Tongue (tissue), 2 donors: ENCODE results near the gene NUFIP2. TPM values are rescaled to one million over a fixed set of nuclear protein-coding genes. Genes with fewer than 3 reads are reported as not detected.
"Not testable (repeated sequence)": the region's sequence is repeated elsewhere in the genome, so short reads cannot be mapped to it uniquely, and the experiment has no call there.

ENCODE experiments used
- DNase-seq: peaks from one replicate; pipeline ENCODE4 v3.0.0-alpha.2; 2015
- total RNA-seq: library from RNA; depleted of rRNA; stranded (reverse); fragments of >200 nt; gene quantifications from one replicate; pipeline ENCODE4 v1.2.3, GENCODE V29; 2014

Gene NUFIP2
- total RNA-seq, 1 donor from 2014 or later: 48.0 TPM

DNA sequence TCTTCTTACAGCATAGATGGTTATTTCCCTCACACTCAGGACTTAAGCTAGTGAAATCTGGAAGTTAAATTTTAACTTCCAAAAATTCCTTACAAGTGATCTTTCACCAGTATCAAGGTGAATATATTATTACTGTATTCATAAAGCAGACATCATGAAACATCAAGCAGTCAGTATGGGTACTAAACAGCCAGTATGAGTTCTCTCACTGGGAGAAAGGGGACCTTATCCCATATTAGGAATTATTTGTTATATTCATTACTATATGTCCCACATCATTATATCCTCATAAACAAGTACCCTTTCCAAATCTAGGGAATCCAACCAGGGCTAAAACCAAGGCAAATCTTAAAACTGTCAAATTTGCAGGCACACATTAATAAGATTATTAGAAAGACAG, 15.3 kb downstream of the NUFIP2 start:
- no peak for DNase-seq

- no peak for DNase-seq
Measured at GRCh38 chr17:29273924-29274323, 20.0 kb downstream of the NUFIP2 start.

DNA sequence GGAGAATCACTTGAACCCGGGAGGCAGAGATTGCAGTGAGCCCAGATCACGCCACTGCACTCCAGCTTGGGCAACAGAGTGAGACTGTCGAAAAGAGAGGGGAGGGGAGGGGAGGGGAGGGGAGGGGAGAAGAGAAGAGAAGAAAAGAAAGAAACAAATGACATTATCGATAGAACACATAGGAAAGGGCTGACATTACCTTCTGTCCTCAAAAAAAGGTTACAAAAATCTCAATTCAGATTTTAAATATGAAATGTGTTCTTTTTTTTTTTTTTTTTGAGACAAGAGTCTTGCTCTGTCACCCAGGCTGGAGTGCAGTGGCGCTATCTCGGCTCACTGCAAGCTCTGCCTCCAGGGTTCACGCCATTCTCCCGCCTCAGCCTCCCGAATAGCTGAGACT, 22.0 kb downstream of the NUFIP2 start:
- not testable (repeated sequence) for DNase-seq

DNA sequence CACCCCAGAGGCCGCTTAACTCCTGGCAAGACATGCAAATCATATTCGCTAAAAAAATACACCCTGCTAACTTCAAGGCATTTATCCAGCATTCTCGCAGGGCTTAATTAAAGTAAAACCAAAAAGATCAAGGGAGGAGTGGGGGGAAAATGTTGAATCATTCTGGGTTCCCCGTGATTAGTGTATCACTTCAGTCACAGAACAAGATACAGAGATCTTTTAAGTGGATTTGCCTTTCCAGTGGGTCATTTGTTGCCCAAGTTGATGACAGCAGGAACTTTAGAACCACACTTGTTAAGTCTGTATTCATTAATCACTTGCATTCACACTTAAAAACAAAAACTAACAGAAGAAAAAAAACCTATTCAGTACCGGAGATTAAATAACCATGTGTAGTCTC, 30.0 kb downstream of the NUFIP2 start:
- no peak for DNase-seq

GRCh38 chr17:29257756-29258155, 36.2 kb downstream of the NUFIP2 start:
- no peak for DNase-seq

- no peak for DNase-seq
Measured at GRCh38 chr17:29256735-29257466, 37.0 kb downstream of the NUFIP2 start.

- no peak for DNase-seq
Measured at GRCh38 chr17:29255926-29256522, 37.9 kb downstream of the NUFIP2 start.

DNA sequence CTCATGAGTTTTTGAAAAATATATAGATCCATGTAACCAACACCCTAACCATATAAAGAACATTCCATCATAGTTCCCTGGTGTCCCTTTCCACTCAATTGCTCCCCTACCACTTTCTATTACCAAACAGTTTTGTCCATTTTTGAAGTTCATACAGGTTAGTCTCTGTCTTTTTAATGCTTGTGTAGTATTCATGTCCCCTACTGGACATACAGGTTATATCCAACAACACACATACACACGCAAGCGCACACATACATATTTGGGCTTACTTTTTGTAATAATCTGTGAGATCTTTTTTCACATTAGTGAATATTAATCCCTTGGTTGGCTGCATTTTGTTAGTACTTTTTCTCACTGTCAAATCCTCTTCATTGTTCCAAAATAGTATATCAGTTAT, 40.9 kb downstream of the NUFIP2 start:
- no peak for DNase-seq

- DNase-seq: peak; percentile 15
Measured at GRCh38 chr17:29252101-29252791, 41.7 kb downstream of the NUFIP2 start.

DNA sequence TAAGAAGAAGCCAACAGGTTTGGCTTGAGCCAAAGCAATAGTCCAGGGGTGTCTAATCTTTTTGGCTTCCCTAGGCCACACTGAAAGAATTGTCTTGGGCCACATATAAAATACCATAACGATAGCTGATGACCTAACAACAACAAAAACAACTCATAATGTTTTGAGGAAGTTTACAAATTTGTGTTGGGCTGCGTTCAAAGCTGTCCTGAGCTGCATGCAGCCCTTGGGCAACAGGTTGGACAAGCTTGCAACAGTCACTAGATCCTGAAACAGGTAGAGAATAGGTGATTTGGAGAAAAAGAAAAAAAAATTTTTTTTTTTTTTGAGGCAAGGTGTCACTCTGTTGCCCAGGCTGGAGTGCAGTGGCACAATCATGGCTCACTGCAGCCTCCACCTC, 42.8 kb downstream of the NUFIP2 start:
- DNase-seq: no peak

DNA sequence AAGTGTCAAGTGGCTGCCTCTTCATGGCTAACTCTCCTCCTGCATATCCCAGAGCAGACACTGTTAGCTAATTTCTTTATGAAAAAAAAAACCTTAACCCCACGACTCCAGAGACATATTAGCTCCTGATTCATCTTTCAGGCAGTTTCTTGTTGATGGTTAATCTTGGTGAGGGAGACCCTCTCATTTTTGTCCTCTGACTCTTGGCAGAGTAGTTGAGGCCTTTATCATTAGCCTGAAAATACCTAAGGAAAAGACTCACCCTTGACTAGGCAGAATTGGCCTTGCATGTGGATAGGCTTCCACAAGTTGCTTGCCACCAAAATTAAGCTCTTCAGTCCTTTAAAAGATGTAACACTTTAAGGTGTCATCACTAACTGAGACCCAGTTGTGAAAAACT, 43.3 kb downstream of the NUFIP2 start:
- DNase-seq: no peak

GRCh38 chr17:29248845-29249244, 45.1 kb downstream of the NUFIP2 start:
- DNase-seq: no peak

DNA sequence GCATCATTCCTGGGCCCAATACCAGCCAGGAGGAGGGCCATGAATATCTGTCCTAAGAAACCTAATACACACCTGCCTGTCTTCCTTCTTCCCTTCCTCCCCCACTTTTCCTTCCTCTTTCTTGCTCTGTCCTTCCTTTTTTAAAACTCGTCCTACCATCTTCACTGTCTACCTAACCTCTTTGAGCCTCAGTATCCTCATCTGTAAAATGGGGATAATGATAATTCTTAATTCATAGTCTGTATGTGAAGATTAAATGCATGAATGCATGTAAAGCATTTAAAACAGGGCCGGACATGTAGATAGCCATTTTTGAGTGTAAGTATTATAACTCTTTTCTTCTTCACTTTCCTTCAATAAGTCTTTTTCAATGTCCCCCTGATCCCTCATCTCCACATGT, 46.7 kb downstream of the NUFIP2 start:
- DNase-seq: no peak

GRCh38 chr17:29246628-29247027, 47.3 kb downstream of the NUFIP2 start, which contains the start of gene CRYBA1:
Gene CRYBA1 (plus strand): TSS chr17:29246859. CDS start chr17:29246864, 5 bp downstream.
- no peak for DNase-seq

- DNase-seq: no peak
Measured at GRCh38 chr17:29245401-29245800, 48.5 kb downstream of the NUFIP2 start.

GRCh38 chr17:29243792-29244191, 50.2 kb downstream of the NUFIP2 start:
- no peak for DNase-seq

GRCh38 chr17:29242790-29243189, 51.2 kb downstream of the NUFIP2 start:
- DNase-seq: no peak

DNA sequence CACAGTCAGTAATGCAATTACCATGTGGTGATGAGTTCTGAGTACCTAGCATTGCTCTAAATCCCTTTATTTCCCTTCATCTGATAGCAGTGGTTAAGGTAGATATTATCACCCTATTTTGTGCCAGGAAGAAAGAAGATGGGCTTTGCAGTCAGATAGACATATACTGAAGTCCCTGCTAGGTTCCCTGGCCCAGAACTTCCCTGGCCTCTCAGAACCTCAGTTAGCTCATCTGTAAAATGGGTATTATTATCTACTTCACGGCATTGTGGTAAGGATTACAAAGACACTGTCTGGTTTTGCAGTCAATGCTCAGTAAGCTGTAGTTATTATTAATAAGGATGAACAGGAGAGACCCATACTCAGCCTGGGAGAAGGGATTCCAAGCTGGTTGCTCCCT, 51.9 kb downstream of the NUFIP2 start:
- DNase-seq: no peak

DNA sequence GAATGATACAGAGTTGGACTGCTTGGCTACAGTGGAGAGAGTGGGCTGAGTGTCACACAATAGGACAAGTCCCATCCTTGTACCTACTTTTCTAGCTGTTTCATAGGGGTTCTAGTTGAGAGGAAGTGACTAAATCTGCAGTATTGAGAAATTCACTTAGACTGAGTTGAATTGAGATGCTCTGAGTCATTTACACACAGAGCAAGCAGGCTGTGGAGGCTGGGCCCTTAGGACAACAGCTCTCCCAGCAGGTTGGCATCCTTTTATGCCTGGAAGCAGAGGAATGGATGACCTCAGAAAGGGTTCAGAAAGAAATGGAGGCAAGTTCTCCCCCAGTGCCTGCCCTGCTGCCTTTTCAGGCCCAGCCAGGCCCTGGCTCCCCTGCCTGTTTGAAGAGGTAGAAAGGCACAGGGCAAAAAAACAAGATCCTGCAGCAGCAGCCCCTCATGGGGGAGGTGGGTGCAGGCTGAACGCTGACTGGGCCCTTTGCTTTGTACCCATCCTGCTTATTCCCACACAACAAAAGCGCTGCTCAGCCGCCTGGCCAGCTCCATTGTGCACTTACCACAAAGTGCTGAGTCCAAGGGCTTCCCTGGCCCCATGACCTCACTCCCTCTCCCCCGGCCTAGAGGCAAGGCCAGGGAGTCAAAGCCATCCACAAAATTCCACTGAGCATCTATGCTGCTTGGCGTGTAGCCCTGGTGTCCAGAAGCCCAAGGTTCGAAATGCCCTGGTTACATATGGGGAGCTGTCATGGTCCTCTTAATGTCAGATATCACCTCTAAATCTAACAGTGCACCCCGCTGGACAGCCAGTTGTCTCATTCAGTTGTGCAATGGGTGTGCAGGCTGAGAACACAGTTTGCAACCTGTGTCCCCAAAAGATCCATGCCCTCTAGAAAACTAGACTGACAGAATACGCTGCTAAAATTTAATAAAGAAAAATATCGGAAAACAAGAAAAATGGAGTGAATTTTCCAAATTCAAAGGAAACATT, 52.7 kb downstream of the NUFIP2 start:
- no peak for DNase-seq

DNA sequence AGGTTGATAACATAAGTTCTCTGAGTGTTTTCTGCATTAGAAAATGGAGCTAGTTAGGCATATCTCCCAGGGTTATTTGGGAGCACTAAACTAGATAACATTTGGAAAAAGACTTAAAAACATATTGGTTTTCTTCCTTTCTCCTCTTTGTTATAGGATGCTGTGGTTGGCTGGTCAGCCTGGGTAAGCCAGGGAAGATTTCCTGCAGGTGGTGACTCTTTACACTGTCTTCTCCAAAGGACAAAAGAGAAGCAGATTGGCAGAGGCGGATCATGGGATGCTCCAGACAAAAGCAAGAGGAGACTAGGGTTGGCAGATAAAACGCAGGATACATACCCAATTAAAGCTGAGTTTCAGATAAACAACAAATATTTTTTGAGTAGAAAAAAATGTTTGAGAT, 53.5 kb downstream of the NUFIP2 start:
- no peak for DNase-seq

DNA sequence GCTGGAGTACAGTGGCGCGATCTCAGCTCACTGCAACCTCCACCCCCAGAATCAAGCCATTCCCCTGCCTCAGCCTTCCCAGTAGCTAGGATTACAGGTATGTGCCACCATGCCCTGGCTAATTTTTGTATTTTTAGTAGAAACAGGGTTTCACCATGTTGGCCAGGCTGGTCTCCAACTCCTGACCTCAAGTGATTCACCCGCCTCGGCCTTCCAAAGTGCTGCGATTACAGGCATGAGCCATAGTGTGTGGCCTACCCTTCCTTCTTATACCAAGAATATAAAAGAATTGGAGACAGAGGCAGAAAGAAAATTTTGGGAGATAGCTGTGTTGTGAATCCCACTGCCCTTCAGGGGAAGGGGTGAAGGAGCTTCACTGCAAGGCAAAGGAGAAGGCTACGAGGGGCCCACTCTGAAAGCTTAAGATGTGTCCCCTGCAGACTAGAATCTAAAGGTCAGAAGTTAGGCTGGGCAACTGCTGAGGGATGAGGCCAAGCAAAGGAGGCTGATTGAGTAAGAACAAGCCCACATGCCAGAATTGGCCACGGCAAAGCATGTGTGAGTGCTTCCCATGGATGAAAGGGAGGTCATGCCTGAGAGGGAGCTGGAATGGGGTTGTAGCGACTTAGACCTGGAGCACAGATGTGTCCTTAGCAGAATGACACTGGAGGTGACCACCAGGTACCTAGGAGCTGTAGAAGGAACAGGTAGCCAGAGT, 55.7 kb downstream of the NUFIP2 start:
- DNase-seq: no peak
